GM12878 (cell line): ENCODE data around the gene COX19. TPM values are rescaled to one million over a fixed set of nuclear protein-coding genes. Genes with fewer than 3 reads are reported as not detected.

Source experiments
- ETV6 ChIP-seq, 2 experiments: fragments of 450-650 bp in 1 of 2; IDR thresholded peaks in 1 of 2; conservative IDR thresholded peaks in 1 of 2; 2 replicates each; pipeline ENCODE4 v1.6.1; 2014; ENCODE audit warnings: antibody characterized with exemption in 1 of 2, borderline replicate concordance in 1 of 2, low read depth in 1 of 2, mild to moderate bottlenecking in 1 of 2, moderate library complexity in 1 of 2
- HDGF ChIP-seq: fragments of 450-650 bp; IDR thresholded peaks from 2 replicates; pipeline ENCODE4 v1.6.1; 2016; ENCODE audit warnings: antibody characterized with exemption
- POLR2A ChIP-seq: IDR thresholded peaks from 2 replicates; pipeline ENCODE4 v1.6.1; 2011; ENCODE audit warnings: low read depth, mild to moderate bottlenecking, low read length
- SMARCA5 ChIP-seq: fragments of 450-650 bp; IDR thresholded peaks from 2 replicates; pipeline ENCODE4 v1.6.1; 2017; ENCODE audit warnings: mild to moderate bottlenecking
- polyA plus RNA-seq, 11 experiments: library from polyadenylated mRNA; depleted of rRNA in 4 of 11; unstranded in 6 of 11; stranded (reverse) in 5 of 11; fragments of >200 nt; fragmentation: Nextera tagmentation in 4 of 11; fragmentation: Illumina TruSeq in 1 of 11; extraction: Ambion mirVana in 4 of 11; extraction: Trizol in 1 of 11; gene quantifications; 1 replicate in 1 of 11; 2 replicates in 10 of 11; pipeline versions ENCODE4 v1.2.1 to v1.2.3, GENCODE V29; 2011 to 2016; ENCODE audit warnings: inconsistent platforms in 2 of 11, missing spikeins in 2 of 11, low read depth in 1 of 11
- total RNA-seq, 4 experiments: library from RNA; depleted of rRNA in 3 of 4; stranded (reverse); fragments of >200 nt in 3 of 4; fragmentation: Illumina TruSeq in 1 of 4; extraction: Trizol in 1 of 4; gene quantifications; 2 replicates each; pipeline versions ENCODE4 v1.2.1 to v1.2.3, GENCODE V29; 2013 to 2021
- TF ChIP-seq, protein P1 (sequence below): IDR thresholded peaks from 2 replicates; pipeline ENCODE4 v1.6.1; 2011; ENCODE audit warnings: borderline replicate concordance, low read depth, mild to moderate bottlenecking, moderate library complexity, mixed read lengths, low read length; ENCODE audit not compliant: insufficient read depth; ENCODE audit errors: extremely low read length
- TF ChIP-seq, protein P2 (sequence below): IDR thresholded peaks from 2 replicates; pipeline ENCODE4 v1.6.1; 2012; ENCODE audit warnings: mild to moderate bottlenecking, low read depth, low read length
- TF ChIP-seq, protein P3 (sequence below): IDR thresholded peaks from 2 replicates; pipeline ENCODE4 v1.6.1; 2011; ENCODE audit warnings: borderline replicate concordance, low read depth, mild to moderate bottlenecking, moderate library complexity, low read length; ENCODE audit not compliant: insufficient read depth, poor library complexity, severe bottlenecking
- TF ChIP-seq, protein P4 (sequence below): fragments of 450-650 bp; conservative IDR thresholded peaks from 2 replicates; pipeline ENCODE4 v1.6.1; 2017; ENCODE audit warnings: mild to moderate bottlenecking, moderate library complexity
- TF ChIP-seq, protein P5 (sequence below): fragments of 450-650 bp; formaldehyde crosslinking; IDR thresholded peaks from 2 replicates; pipeline ENCODE4 v1.4.0; 2020; ENCODE audit warnings: mild to moderate bottlenecking, moderate library complexity

The COX19 gene
- total and polyA plus RNA-seq, 10 of the 15 experiments (the other 5 are each of a cell fraction or from before 2014, with no cell fraction given): 3.7 to 17.9 (median 10.8) TPM

DNA sequence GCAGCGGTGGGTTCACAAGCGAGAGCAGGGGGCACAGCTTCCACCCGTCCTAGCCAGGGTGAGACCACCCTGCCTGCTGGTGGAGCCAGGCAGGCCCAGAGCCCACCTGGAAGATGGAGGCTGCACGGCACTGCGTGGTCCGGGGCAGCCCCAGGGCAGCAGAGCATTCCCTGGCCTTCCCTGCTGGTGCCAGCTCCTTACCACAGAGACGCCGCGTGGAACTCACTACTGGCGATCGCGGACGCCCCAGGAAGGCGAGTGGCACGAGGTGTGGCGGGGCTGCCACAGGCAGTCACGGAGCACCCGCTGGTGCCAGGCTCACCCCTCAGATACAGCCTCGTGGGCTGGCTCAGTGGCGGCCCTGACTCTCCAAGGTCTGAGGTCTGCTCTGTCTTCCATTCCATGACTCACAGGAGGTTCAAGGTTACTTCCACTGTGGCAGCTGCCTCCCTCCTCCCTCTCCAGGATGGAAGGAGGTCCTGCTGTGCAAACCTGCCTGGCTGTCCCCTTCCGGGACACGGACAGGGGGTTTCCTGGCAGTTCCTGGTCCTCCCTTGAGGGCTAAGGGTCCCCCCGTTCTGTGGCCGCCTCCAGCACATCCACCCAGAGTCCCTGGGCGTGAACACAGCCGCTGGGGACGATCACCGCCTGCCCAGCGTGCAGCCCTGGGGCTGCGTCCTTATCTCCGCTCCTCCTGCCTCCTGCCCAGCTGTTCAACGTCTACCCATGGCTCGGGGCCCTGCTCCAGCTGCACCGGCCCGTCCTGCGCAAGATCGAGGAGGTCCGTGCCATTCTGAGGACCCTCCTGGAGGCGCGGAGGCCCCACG is 10.8 kb upstream of the COX19 start (continued):
- TF ChIP-seq, protein P1, sequence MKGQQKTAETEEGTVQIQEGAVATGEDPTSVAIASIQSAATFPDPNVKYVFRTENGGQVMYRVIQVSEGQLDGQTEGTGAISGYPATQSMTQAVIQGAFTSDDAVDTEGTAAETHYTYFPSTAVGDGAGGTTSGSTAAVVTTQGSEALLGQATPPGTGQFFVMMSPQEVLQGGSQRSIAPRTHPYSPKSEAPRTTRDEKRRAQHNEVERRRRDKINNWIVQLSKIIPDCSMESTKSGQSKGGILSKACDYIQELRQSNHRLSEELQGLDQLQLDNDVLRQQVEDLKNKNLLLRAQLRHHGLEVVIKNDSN: no peak
- TF ChIP-seq, protein P2, sequence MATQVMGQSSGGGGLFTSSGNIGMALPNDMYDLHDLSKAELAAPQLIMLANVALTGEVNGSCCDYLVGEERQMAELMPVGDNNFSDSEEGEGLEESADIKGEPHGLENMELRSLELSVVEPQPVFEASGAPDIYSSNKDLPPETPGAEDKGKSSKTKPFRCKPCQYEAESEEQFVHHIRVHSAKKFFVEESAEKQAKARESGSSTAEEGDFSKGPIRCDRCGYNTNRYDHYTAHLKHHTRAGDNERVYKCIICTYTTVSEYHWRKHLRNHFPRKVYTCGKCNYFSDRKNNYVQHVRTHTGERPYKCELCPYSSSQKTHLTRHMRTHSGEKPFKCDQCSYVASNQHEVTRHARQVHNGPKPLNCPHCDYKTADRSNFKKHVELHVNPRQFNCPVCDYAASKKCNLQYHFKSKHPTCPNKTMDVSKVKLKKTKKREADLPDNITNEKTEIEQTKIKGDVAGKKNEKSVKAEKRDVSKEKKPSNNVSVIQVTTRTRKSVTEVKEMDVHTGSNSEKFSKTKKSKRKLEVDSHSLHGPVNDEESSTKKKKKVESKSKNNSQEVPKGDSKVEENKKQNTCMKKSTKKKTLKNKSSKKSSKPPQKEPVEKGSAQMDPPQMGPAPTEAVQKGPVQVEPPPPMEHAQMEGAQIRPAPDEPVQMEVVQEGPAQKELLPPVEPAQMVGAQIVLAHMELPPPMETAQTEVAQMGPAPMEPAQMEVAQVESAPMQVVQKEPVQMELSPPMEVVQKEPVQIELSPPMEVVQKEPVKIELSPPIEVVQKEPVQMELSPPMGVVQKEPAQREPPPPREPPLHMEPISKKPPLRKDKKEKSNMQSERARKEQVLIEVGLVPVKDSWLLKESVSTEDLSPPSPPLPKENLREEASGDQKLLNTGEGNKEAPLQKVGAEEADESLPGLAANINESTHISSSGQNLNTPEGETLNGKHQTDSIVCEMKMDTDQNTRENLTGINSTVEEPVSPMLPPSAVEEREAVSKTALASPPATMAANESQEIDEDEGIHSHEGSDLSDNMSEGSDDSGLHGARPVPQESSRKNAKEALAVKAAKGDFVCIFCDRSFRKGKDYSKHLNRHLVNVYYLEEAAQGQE: no peak
- TF ChIP-seq HDGF (no peak), ETV6 (conservative IDR thresholded peaks at IDR 0.05 in 1 of 2, IDR thresholded peaks at IDR 0.05 in 1 of 2; ENCODE audit: borderline replicate concordance in 1 of 2, low read depth in 1 of 2) (no peak), SMARCA5 (no peak), POLR2A (no peak)
- TF ChIP-seq, protein P3, sequence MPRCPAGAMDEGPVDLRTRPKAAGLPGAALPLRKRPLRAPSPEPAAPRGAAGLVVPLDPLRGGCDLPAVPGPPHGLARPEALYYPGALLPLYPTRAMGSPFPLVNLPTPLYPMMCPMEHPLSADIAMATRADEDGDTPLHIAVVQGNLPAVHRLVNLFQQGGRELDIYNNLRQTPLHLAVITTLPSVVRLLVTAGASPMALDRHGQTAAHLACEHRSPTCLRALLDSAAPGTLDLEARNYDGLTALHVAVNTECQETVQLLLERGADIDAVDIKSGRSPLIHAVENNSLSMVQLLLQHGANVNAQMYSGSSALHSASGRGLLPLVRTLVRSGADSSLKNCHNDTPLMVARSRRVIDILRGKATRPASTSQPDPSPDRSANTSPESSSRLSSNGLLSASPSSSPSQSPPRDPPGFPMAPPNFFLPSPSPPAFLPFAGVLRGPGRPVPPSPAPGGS: no peak
- TF ChIP-seq, protein P4, sequence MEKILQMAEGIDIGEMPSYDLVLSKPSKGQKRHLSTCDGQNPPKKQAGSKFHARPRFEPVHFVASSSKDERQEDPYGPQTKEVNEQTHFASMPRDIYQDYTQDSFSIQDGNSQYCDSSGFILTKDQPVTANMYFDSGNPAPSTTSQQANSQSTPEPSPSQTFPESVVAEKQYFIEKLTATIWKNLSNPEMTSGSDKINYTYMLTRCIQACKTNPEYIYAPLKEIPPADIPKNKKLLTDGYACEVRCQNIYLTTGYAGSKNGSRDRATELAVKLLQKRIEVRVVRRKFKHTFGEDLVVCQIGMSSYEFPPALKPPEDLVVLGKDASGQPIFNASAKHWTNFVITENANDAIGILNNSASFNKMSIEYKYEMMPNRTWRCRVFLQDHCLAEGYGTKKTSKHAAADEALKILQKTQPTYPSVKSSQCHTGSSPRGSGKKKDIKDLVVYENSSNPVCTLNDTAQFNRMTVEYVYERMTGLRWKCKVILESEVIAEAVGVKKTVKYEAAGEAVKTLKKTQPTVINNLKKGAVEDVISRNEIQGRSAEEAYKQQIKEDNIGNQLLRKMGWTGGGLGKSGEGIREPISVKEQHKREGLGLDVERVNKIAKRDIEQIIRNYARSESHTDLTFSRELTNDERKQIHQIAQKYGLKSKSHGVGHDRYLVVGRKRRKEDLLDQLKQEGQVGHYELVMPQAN: no peak
- TF ChIP-seq, protein P5, sequence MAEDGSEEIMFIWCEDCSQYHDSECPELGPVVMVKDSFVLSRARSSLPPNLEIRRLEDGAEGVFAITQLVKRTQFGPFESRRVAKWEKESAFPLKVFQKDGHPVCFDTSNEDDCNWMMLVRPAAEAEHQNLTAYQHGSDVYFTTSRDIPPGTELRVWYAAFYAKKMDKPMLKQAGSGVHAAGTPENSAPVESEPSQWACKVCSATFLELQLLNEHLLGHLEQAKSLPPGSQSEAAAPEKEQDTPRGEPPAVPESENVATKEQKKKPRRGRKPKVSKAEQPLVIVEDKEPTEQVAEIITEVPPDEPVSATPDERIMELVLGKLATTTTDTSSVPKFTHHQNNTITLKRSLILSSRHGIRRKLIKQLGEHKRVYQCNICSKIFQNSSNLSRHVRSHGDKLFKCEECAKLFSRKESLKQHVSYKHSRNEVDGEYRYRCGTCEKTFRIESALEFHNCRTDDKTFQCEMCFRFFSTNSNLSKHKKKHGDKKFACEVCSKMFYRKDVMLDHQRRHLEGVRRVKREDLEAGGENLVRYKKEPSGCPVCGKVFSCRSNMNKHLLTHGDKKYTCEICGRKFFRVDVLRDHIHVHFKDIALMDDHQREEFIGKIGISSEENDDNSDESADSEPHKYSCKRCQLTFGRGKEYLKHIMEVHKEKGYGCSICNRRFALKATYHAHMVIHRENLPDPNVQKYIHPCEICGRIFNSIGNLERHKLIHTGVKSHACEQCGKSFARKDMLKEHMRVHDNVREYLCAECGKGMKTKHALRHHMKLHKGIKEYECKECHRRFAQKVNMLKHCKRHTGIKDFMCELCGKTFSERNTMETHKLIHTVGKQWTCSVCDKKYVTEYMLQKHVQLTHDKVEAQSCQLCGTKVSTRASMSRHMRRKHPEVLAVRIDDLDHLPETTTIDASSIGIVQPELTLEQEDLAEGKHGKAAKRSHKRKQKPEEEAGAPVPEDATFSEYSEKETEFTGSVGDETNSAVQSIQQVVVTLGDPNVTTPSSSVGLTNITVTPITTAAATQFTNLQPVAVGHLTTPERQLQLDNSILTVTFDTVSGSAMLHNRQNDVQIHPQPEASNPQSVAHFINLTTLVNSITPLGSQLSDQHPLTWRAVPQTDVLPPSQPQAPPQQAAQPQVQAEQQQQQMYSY (CRISPR knock-in tag): no peak
